CD4-positive, alpha-beta T cell treated with Interleukin-12 subunit alpha and Interleukin-12 subunit beta, for 1 hour (primary cell): Measurements from ENCODE around the gene SLC25A6.
"Not testable (repeated sequence)": the region's sequence is repeated elsewhere in the genome, so short reads cannot be mapped to it uniquely, and the experiment has no call there.

Source experiments
- DNase-seq: peaks from one replicate; pipeline ENCODE4 v3.0.0-alpha.2; 2020

Gene SLC25A6

DNA sequence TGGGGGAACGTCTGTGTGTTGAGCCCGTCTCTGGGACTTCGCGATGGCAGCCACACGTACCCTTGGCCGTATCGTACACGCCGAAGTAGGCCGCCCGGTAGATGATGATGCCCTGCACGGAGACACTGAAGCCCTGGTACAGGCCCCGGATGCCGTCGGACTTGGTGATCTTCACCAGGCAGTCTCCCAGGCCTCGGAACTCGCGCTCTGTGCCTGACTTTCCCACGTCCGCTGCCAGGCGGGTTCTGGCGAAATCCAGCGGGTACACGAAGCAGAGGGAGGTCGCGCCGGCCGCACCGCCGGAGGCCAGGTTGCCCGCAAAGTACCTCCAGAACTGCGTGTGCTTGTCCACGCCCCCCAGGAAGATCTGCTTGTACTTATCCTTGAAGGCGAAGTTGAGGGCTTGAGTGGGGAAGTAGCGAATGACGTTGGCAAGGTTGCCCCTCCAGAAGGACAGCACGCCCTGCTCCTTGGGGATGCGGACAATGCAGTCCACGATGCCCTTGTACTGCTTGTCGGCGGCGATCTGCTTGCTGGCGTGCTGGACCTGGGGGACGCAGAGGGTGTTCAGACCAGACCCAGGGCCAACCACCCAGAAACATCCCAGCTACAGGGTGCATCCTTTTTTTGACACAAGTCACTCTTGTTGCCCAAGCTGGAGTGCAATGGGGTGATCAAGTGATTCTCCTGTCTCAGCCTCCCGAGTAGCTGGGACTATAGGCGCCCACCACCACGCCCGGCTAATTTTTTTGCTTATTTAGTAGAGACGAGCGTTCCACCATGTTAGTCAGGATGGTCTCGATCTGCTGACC lies 2.5 kb downstream of the SLC25A6 start:
- DNase-seq = no peak

DNA sequence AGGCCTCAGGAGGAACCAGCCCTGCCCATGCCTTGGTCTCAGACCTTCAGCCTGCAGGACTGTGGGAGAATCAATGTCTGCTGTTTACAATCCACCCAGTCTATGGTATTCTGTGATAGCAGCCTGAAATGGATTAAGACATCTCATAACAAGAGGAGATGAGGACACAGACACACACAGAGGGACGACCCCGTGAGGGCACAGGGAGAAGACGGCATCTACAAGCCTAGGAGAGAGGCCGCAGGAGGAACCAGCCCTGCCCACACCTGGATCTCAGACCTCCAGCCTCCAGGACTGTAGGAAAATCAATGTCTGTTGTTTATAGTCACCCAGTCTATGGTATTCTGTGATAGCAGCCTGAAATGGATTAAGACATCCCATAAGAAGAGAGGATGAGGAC lies 3.3 kb downstream of the SLC25A6 start:
- no peak for DNase-seq

- no peak for DNase-seq
Observed at GRCh38 chrX:1387141-1387776, 4.7 kb downstream of the SLC25A6 start.

GRCh38 chrX:1386338-1387127 lies 5.4 kb downstream of the SLC25A6 start:
- DNase-seq = no peak

- no peak for DNase-seq
Observed at GRCh38 chrX:1385253-1386223, 6.4 kb downstream of the SLC25A6 start.

- DNase-seq = no peak
Observed at GRCh38 chrX:1384658-1385252, 7.2 kb downstream of the SLC25A6 start.

- DNase-seq = no peak
Observed at GRCh38 chrX:1380672-1381233, 11.2 kb downstream of the SLC25A6 start.

DNA sequence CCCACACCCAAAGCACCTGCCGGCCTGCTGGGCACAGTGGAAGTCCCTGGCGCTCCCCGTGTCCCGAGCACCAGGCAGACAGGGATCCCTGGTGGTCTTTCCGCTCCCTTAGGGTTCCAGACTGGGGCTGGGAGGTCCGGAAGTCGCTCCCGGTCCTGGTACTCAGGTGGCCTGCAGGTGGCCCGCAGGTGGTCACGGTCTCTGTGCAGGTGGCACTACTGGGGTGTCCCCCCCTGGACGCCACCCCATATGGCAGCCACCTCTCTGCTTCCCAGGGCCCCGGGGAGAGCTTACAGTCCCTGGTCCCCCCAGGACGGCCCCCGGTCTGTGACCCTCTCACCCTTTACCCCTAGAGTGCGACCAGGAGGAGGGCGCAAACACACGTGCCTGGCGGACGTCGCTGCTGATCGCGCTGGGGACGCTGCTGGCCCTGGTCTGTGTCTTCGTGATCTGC lies 13.6 kb downstream of the SLC25A6 start:
- no peak for DNase-seq

GRCh38 chrX:1368385-1368698 lies 23.6 kb downstream of the SLC25A6 start:
- no peak for DNase-seq

GRCh38 chrX:1366363-1366762 lies 25.6 kb downstream of the SLC25A6 start:
- DNase-seq = not testable (repeated sequence)

DNA sequence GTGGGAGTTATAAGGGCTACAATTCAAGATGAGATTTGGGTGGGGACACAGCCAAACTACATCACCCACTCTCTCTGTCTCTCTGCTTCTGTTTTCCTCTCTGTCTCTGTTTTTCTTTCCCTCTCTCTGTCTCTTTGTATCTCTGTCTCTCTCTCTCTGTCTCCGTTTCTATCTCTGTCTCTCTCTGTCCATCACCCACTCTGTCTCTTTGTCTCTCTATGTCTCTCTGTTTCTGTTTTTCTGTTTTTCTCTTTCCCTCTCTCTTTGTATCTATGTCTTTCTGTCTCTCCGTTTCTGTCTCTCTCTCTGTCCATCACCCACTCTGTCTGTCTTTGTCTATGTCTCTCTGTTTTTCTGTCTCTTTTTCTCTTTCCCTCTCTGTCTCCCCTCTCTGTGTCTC lies 30.0 kb downstream of the SLC25A6 start:
- no peak for DNase-seq

DNA sequence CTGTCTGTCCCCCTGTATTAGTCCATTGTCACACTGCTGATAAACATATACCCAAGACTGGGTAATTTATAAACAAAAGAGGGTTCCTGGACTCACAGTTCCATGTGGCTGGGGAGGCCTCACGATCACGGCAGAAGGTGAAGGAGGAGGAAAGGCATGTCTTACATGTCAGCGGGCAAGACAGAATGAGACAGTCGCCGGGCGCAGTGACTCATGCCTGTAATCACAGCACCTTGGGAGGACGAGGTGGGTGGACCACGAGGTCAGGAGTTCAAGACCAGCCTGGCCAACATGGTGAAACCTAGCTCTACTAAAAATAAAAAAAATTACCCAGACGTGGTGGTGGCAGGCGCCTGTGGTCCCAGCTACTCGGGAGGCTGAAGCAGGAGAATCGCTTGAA lies 30.6 kb downstream of the SLC25A6 start:
- DNase-seq = no peak

DNA sequence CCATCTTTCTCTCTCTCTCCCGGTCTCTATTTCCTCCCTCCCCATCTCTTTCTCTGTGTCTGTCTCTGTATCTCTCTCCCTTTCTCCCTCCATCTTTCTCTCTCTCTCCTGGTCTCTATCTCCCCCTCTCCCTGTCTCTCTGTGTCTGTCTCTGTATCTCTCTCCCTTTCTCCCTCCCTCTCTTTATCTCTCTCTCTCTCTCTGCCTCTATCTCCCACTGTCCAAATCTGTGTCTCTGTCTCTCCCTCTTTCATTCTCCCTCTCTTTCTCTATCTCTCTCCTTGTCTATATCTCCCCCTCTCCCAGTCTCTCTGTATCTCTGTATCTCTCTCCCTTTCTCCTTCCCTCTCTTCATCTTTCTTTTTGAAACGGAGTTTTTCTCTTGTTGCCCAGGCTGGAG lies 31.7 kb downstream of the SLC25A6 start:
- no peak for DNase-seq

DNA sequence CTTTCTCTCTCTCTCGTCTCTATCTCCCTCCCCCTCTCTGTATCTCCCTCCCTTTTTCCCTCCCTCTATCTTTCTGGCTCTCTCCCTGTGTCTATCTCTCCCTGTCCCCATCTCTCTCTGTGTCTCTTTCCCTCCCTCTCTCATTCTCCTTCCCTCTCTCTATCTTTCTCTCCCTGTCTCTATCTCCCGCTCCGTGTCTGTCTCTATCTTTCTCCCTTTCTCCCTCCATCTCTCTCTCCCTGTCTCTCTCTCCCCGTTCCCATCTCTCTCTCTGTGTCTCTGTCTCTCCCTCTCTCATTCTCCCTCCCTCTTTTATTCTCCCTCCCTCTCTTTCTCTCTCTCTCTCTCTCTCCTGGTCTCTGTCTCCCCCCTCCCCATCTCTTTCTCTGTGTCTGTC lies 32.4 kb downstream of the SLC25A6 start:
- no peak for DNase-seq

- no peak for DNase-seq
Observed at GRCh38 chrX:1358793-1359476, 33.0 kb downstream of the SLC25A6 start.

- DNase-seq = no peak
Observed at GRCh38 chrX:1357993-1358392, 33.9 kb downstream of the SLC25A6 start.

DNA sequence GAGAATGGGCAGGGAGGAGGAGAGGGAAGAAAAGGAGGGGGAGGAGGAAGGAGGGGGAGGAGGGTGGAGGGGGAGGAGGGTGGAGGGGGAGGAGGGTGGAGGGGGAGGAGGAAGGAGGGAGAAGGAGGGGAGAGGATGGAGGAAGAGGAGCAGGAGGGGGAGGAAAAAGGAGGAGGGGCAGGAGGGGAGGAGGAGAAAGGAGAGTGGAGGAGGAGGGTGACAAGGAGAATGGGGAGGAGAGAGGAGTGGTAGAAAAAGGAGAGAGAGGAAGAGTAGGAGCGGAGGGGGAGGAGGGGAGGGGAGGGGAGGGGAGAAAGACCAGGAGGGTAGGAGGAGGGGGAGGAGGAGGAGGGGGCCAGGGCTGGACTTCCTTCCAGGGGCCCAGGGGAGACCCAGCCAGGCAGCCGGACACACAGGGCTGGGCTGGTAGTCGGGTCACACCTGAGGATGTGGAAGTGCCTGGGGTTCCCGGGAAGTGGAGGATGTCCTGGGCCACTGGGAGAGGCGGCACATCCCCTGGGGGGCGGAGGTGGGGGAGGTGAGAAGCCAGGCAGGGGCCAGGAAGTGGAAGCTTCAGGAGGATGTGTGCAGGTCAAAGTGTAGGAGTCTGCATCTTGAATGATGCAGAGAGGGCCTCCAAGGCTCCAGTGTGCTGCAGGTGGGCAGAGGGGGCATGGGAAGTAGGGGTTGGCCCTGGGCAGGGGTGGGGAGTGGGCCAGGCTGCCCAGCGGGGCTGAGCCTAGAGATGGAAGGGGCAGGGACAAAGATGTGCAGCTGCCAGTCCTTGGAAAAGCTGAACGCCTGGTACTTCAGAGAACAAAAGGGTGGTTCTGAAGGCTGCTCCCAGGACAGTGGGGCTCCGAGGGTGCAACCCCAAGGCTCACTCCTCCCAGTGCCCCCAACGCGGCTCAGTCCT lies 36.5 kb downstream of the SLC25A6 start:
- no peak for DNase-seq

DNA sequence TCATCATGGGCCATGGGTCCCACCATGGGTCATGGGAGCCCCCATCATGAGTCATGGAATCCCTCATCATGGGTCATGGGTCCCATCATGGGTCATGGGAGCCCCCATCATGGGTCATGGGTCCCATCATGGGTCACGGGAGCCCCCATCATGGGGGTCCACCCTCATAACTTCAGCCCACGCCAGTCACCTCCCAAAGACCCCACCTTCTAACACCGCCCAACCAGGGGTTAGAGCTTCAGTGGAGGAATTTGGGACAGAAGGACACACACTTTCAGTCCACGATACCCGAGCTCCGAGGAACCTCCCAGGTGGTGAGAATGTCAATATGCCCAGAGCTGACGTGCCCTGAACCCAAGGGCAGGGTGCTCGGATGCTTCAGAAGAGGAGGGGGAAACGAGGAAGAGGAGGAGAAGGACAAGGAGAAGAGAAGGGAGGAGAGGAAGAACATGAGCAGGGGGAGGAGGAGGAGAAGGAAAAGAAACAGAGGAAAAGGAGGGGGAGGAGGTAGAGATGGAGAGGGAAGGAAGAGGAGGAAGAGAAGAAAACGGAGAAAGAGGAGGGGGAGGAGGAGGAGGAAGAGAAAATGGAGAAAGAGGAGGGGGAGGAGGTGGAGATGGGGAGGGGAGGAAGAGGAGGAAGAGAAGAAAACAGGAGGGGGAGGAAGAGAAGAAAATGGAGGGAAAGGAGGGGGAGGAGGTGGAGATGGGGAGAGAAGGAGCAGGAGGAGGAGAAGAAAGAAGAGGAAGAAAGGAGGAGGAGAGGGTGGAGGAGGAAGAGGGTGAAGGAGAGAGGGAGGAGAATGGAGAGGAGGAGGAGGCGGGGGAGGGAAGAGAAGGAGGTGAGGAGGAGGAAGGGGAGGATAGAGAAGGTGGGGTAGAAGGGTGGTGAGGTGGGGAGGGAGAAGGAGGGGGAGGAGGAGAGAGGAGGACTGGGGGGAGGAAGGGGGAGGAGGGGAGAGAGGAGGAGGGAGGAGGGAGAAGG lies 37.6 kb downstream of the SLC25A6 start:
- no peak for DNase-seq
